Endothelial cell of umbilical vein (primary cell): ENCODE data around the gene MPDZ. TPM values are rescaled to one million over a fixed set of nuclear protein-coding genes. Genes with fewer than 3 reads are reported as not detected.

Source experiments
- BruUV-seq: library from RNA; stranded (reverse); fragments of 400-500 nt; replicated peaks from 2 replicates; lab custom pipeline; 2021; lab: Mats Ljungman, UMichigan
- CTCF ChIA-PET: fragments of 300-600, 350-600 bp; sonication (Branson Sonifier 250); formaldehyde crosslinking; loops from one replicate; lab custom pipeline; 2021; ENCODE audit warnings: antibody characterized with exemption, inconsistent platforms; lab: Charles Lee
- POLR2A ChIA-PET: fragments of 300-600, 350-600 bp; sonication (Branson Sonifier 250); formaldehyde crosslinking; loops from one replicate; lab custom pipeline; 2021; ENCODE audit warnings: antibody characterized with exemption, inconsistent platforms; lab: Charles Lee
- DNase-seq: peaks from one replicate; pipeline ENCODE4 v3.0.0-alpha.2; 2011; ENCODE audit warnings: low read depth, low spot score
- FAIRE-seq: peaks from 2 replicates; lab custom pipeline; 2011; peaks lifted over from hg19 to GRCh38; lab: Jason Lieb, UNC
- H2AFZ ChIP-seq: 2 replicates; pipeline ENCODE4 v1.6.0; 2012; ENCODE audit warnings: low read depth, low read length, control low read depth, inconsistent platforms
- H3K27ac ChIP-seq: 2 replicates; pipeline ENCODE4 v1.5.1; 2011; ENCODE audit warnings: low read depth, mild to moderate bottlenecking, control low read depth, low read length, moderate library complexity; ENCODE audit not compliant: insufficient read depth
- H3K27me3 ChIP-seq, 2 experiments: 2 replicates each; pipeline versions ENCODE4 v1.6.0 to v1.6.1; 2011; ENCODE audit warnings: low read length in 2 of 2, mixed read lengths in 1 of 2; ENCODE audit not compliant: control insufficient read depth in 2 of 2, insufficient read depth in 2 of 2
- H3K36me3 ChIP-seq, 2 experiments: 2 replicates in 1 of 2; 3 replicates in 1 of 2; pipeline ENCODE4 v1.5.1; 2011; ENCODE audit warnings: low read length in 2 of 2, mild to moderate bottlenecking in 1 of 2, moderate library complexity in 1 of 2; ENCODE audit not compliant: control insufficient read depth in 2 of 2, insufficient read depth in 2 of 2; ENCODE audit errors: extremely low read depth in 1 of 2
- H3K4me1 ChIP-seq: 3 replicates; pipeline ENCODE4 v1.5.1; 2011; ENCODE audit warnings: mild to moderate bottlenecking, low read length; ENCODE audit not compliant: control insufficient read depth, insufficient read depth; ENCODE audit errors: extremely low read depth
- H3K4me2 ChIP-seq: 2 replicates; pipeline ENCODE4 v1.6.1; 2011; ENCODE audit warnings: low read length, control low read depth, mixed read lengths; ENCODE audit not compliant: insufficient read depth
- H3K4me3 ChIP-seq, 3 experiments: fragments of 200-600 bp in 1 of 3; sonication (generic), shearing (Covaris generic) in 1 of 3; replicated peaks in 1 of 3; 2 replicates each; pipeline ENCODE4 v1.5.1; 2011 to 2016; ENCODE audit warnings: control low read depth in 3 of 3, low read length in 3 of 3, mild to moderate bottlenecking in 2 of 3, inconsistent platforms in 1 of 3, low read depth in 1 of 3, moderate library complexity in 1 of 3; ENCODE audit not compliant: insufficient read depth in 1 of 3
- H3K79me2 ChIP-seq: 2 replicates; pipeline ENCODE4 v1.6.0; 2012; ENCODE audit warnings: low read length, inconsistent platforms; ENCODE audit not compliant: control insufficient read depth, insufficient read depth
- H3K9ac ChIP-seq: replicated peaks from 2 replicates; pipeline ENCODE3; 2011; ENCODE audit warnings: low read length, control low read depth; ENCODE audit not compliant: insufficient read depth; ENCODE audit errors: extremely low read depth
- H3K9me1 ChIP-seq: replicated peaks from 3 replicates; pipeline ENCODE4 v1.6.0; 2011; ENCODE audit warnings: mild to moderate bottlenecking, low read length; ENCODE audit not compliant: control insufficient read depth, insufficient read depth; ENCODE audit errors: extremely low read depth
- H3K9me3 ChIP-seq: replicated peaks from 2 replicates; pipeline ENCODE4 v1.5.1; 2012; ENCODE audit warnings: low read length, inconsistent platforms; ENCODE audit not compliant: control insufficient read depth, insufficient read depth
- H4K20me1 ChIP-seq: replicated peaks from 2 replicates; pipeline ENCODE3; 2011; ENCODE audit warnings: mild to moderate bottlenecking, low read length; ENCODE audit not compliant: control insufficient read depth, insufficient read depth; ENCODE audit errors: extremely low read depth
- CTCF ChIP-seq, 2 donors: IDR thresholded peaks; 1 replicate in 1 of 2; 2 replicates in 1 of 2; pipeline ENCODE4 v1.5.1; 2011; ENCODE audit warnings: low read length in 2 of 2, mild to moderate bottlenecking in 2 of 2, moderate library complexity in 2 of 2, control low read depth in 1 of 2, inconsistent platforms in 1 of 2, low read depth in 1 of 2; ENCODE audit not compliant: insufficient read depth in 1 of 2; ENCODE audit errors: extremely low read depth in 1 of 2
- EZH2 ChIP-seq: IDR thresholded peaks from 2 replicates; pipeline ENCODE4 v1.6.1; 2012; ENCODE audit warnings: borderline replicate concordance, low read depth, mild to moderate bottlenecking, moderate library complexity, low read length, inconsistent platforms; ENCODE audit not compliant: severe bottlenecking
- FOS ChIP-seq: IDR thresholded peaks from 2 replicates; pipeline ENCODE4 v1.6.1; 2011; ENCODE audit warnings: mild to moderate bottlenecking, low read length, moderate library complexity, borderline replicate concordance; ENCODE audit not compliant: insufficient read depth
- GATA2 ChIP-seq: IDR thresholded peaks from 2 replicates; pipeline ENCODE4 v1.7.0; 2011; ENCODE audit warnings: low read depth, mild to moderate bottlenecking, moderate library complexity, mixed read lengths, low read length; ENCODE audit not compliant: insufficient read length, insufficient read depth
- JUN ChIP-seq: IDR thresholded peaks from 2 replicates; pipeline ENCODE4 v1.6.1; 2011; ENCODE audit warnings: borderline replicate concordance, low read depth; ENCODE audit not compliant: insufficient read length, insufficient read depth
- MAX ChIP-seq: IDR thresholded peaks from 2 replicates; pipeline ENCODE4 v1.6.1; 2011; ENCODE audit not compliant: insufficient read depth, insufficient read length
- MYC ChIP-seq: IDR thresholded peaks from one replicate; pipeline ENCODE4 v1.6.1; 2011; ENCODE audit warnings: mild to moderate bottlenecking, low read depth, low read length
- POLR2A ChIP-seq: IDR thresholded peaks from 2 replicates; pipeline ENCODE4 v1.6.1; 2012; ENCODE audit warnings: low read depth, mild to moderate bottlenecking, control low read depth, low read length
- POLR2AphosphoS5 ChIP-seq: IDR thresholded peaks from 2 replicates; pipeline ENCODE4 v1.6.1; 2012; ENCODE audit warnings: low read depth, mild to moderate bottlenecking, control low read depth, low read length, moderate library complexity; ENCODE audit not compliant: insufficient read depth
- dilution Hi-C: fragments of 300-500 bp; cut with MboI; formaldehyde crosslinking; loops from one replicate; pipeline ENCODE4 v1.15.0; 2019; ENCODE audit warnings: low sequenced_read_pairs; ENCODE audit not compliant: extremely low pct_ligation_motif_present
- intact Hi-C: fragments of 100-400 bp; cut with micrococcal nuclease; formaldehyde crosslinking; loops from one replicate; pipeline ENCODE4 v1.10.0; 2022
- polyA plus RNA-seq, 4 experiments: library from polyadenylated mRNA; depleted of rRNA in 3 of 4; stranded (reverse) in 3 of 4; unstranded in 1 of 4; fragments of >200 nt; gene quantifications; 2 replicates each; pipeline versions ENCODE4 v1.2.1 to v1.2.3, GENCODE V29; 2011 to 2012; ENCODE audit warnings: missing spikeins in 1 of 4
- total RNA-seq: library from RNA; stranded (reverse); gene quantifications from 2 replicates; pipeline ENCODE4 v1.2.3, GENCODE V29; 2021

MPDZ gene
- total and polyA plus RNA-seq, 2 donors (not counting 3 experiments of a cell fraction or from before 2014, with no cell fraction given): 22.3 to 54.4 TPM

GRCh38 chr9:13220837-13221236 lies 58.7 kb downstream of the MPDZ start:
- no peak overlapping the region for H3K9ac ChIP-seq
- BruUV-seq: no TSS peak
- H3K36me3 ChIP-seq: peaks cover 3 to 11% of the 10 kb centered on the region in 2 experiments
- intact Hi-C loops (no loop called here), dilution Hi-C loops (no loop called here)
- no peak for DNase-seq
- no peak for FAIRE-seq
- H3K27me3 ChIP-seq: no peaks in the 10 kb centered on the region
- ChIA-PET CTCF (interaction anchor here (1.4 to 1.5 kb wide), 2 partner anchors 20 to 47 kb away, joined by 4 to 6 read pairs; no protein-coding TSS in a partner anchor), POLR2A (no interaction called here)
- no peak overlapping the region for H3K4me2 ChIP-seq
- no peak for TF ChIP-seq CTCF (IDR thresholded peaks at IDR 0.05; ENCODE audit: extremely low read depth in 1 of 2, insufficient read depth in 1 of 2, low read depth in 1 of 2, low read length in 2 of 2)
- TF ChIP-seq GATA2: no peak
- no peak for TF ChIP-seq POLR2AphosphoS5
- no peak for TF ChIP-seq JUN
- TF ChIP-seq MYC: no peak
- TF ChIP-seq MAX: no peak
- no peak for TF ChIP-seq POLR2A
- no peak for TF ChIP-seq EZH2
- TF ChIP-seq FOS: no peak
- no peak overlapping the region for H2AFZ ChIP-seq
- H3K4me3 ChIP-seq: no peak overlapping the region
- no peaks in the 10 kb centered on the region for H3K9me3 ChIP-seq
- no peaks in the 10 kb centered on the region for H3K79me2 ChIP-seq
- no peaks in the 10 kb centered on the region for H3K9me1 ChIP-seq
- H3K4me1 ChIP-seq: no peaks in the 10 kb centered on the region
- H3K27ac ChIP-seq: no peak overlapping the region
- no peaks in the 10 kb centered on the region for H4K20me1 ChIP-seq
